ENCODE data around the gene ZNF276.

DNA sequence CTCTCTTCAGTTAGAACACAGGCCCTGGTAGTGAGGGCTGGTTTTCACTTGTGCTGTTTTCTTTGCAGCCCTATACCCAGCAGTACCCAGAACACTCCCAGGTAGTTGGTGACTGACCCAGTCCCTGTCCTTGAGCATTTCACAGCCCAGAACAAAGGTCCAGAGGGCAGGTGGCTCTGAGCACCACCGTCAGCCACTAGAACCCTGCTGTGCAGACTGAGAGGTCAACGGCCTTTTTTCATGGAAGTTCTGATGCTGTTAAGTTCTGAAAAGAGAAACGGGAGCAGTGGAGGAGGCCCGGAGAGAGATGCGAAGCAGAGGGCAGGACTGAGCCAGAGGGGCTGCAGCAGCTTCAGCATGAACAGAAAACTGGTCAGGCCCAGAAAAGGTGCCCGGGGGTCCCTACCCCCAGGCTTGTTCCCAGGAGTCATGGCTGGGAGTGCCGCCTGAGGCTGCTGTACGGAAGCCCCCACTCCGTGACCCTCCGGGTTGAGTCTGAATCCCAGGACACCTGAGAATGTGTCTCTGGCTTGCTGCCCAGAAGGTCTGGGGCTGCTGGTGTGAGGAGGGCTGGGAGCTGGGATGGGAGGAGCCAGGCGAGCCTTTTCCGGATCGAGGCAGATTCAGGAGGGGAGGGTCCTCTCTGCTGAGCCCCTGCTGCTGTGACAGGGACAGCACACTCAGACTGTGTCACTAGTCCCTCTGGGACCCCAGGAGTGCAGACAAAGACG is 8.7 kb downstream of the ZNF276 start:
- TF ChIP-seq CTCF (IDR thresholded peaks at IDR 0.05) (no peak), POLR2A (IDR thresholded peaks at IDR 0.05) (no peak)
